DMS 273 treated with DMSO at 0.1 percent for 48 hours (cell line): Measurements from ENCODE around the gene GPR89B.
"Not testable (repeated sequence)": the region's sequence is repeated elsewhere in the genome, so short reads cannot be mapped to it uniquely, and the experiment has no call there.

Source experiments
- DNase-seq: peaks from one replicate; lab custom pipeline; 2025; lab: John Stamatoyannopoulos, UW

The GPR89B gene

GRCh38 chr1:148032690-148033089 is 104.5 kb downstream of the GPR89B start:
- DNase-seq = not testable (repeated sequence)

- not testable (repeated sequence) for DNase-seq
These were observed 104.9 kb downstream of the GPR89B start for GRCh38 chr1:148033147-148033546.

- not testable (repeated sequence) for DNase-seq
These were observed 109.7 kb downstream of the GPR89B start for GRCh38 chr1:148037850-148038461.

- peak; percentile 93 for DNase-seq
These were observed 110.5 kb downstream of the GPR89B start for GRCh38 chr1:148038462-148039333.
